RWPE2 (cell line): ENCODE results near the gene SSH2.
A peak's percentile ranks its signal among the peaks of the same experiment; 100 is the strongest.

Experiments
- ATAC-seq: fragments of 200-7000 bp; cut with Tn5 transposase; 3 replicates; pipeline ENCODE4 v1.9.1; 2021; ENCODE audit warnings: low read depth
- DNase-seq: peaks from one replicate; pipeline ENCODE4 v3.0.0-alpha.2; 2020; ENCODE audit warnings: low spot score
- H3K27ac ChIP-seq: fragments of 450-650 bp; 2 replicates; pipeline ENCODE4 v1.5.1; 2017; ENCODE audit warnings: mild to moderate bottlenecking; ENCODE audit not compliant: poor library complexity, severe bottlenecking
- H3K27me3 ChIP-seq: fragments of 250-450 bp; sonication (Bioruptor Pico); 2 replicates; pipeline ENCODE4 v1.5.1; 2021; ENCODE audit warnings: mild to moderate bottlenecking, moderate library complexity; ENCODE audit not compliant: insufficient read depth, poor library complexity, severe bottlenecking
- H3K36me3 ChIP-seq: fragments of 250-450 bp; sonication (Bioruptor Pico); 2 replicates; pipeline ENCODE4 v1.5.1; 2020; ENCODE audit warnings: low read depth, mild to moderate bottlenecking, moderate library complexity
- H3K4me1 ChIP-seq: fragments of 250-450 bp; sonication (Bioruptor Pico); 2 replicates; pipeline ENCODE4 v1.5.1; 2021; ENCODE audit warnings: mild to moderate bottlenecking, moderate library complexity; ENCODE audit not compliant: insufficient read depth, poor library complexity, severe bottlenecking
- H3K4me3 ChIP-seq: fragments of 250-450 bp; sonication (Bioruptor Pico); 2 replicates; pipeline ENCODE4 v1.5.1; 2021; ENCODE audit warnings: mild to moderate bottlenecking, moderate library complexity; ENCODE audit not compliant: severe bottlenecking
- H3K9me3 ChIP-seq: fragments of 250-450 bp; sonication (Bioruptor Pico); 2 replicates; pipeline ENCODE4 v1.5.1; 2021; ENCODE audit warnings: mild to moderate bottlenecking, moderate library complexity; ENCODE audit not compliant: severe bottlenecking
- TF ChIP-seq, protein P1 (sequence below): fragments of 450-650 bp; IDR thresholded peaks from one replicate; pipeline ENCODE4 v1.5.1; 2017; ENCODE audit warnings: mild to moderate bottlenecking, moderate library complexity; ENCODE audit not compliant: poor library complexity, severe bottlenecking

The SSH2 gene

DNA sequence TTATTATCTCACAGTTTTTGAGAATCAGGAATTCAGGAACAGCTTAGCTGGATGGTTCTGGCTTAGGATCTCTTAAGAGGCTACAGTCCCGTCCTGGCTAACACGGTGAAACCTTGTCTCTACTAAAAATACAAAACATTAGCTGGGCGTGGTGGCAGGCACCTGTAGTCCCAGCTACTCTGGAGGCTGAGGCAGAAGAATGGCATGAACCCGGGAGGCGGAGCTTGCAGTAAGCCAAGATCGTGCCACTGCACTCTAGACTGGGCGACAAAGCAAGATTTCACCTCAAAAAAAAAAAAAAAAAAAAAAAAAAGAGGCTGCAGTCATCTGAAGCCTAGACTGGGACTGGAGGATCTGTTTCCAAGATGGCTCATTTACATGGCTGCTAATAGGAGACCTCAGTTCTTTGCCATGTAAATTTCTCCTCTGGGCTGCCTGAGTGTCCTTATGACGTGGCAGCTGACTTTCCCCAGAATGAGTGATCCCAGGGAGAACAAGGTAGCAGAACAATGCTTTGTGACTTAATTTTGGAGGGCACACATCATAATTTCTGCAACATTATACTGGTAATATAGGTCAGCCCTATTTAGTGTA lies 211.5 kb downstream of the SSH2 start:
- Histone ChIP-seq H3K27ac (no peak overlapping the region), H3K4me1 (no peaks in the 10 kb centered on the region), H3K36me3 (no peaks in the 10 kb centered on the region), H3K9me3 (no peaks in the 10 kb centered on the region), H3K27me3 (no peaks in the 10 kb centered on the region), H3K4me3 (no peak overlapping the region)
- ATAC-seq (no peak), DNase-seq (no peak)
- TF ChIP-seq, protein P1, sequence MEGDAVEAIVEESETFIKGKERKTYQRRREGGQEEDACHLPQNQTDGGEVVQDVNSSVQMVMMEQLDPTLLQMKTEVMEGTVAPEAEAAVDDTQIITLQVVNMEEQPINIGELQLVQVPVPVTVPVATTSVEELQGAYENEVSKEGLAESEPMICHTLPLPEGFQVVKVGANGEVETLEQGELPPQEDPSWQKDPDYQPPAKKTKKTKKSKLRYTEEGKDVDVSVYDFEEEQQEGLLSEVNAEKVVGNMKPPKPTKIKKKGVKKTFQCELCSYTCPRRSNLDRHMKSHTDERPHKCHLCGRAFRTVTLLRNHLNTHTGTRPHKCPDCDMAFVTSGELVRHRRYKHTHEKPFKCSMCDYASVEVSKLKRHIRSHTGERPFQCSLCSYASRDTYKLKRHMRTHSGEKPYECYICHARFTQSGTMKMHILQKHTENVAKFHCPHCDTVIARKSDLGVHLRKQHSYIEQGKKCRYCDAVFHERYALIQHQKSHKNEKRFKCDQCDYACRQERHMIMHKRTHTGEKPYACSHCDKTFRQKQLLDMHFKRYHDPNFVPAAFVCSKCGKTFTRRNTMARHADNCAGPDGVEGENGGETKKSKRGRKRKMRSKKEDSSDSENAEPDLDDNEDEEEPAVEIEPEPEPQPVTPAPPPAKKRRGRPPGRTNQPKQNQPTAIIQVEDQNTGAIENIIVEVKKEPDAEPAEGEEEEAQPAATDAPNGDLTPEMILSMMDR: no peak

DNA sequence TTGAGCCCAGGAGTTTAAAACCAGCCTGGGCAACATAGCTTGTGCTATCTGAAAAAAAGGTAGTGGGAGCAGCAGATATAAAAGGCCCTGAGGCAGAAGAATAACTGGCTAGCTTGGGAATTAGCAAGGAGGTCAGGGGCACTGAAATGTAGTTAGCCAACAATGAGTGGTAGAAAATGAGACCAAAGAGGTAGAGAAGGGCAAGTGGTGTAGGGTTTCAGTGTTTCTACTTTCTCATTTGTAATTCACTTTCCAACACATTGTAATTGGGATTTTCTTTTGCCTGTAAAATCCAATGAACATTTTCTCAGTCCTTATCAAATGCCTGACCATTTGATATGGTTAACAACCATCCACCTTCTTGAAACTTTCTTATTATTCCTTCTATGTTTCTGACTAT lies 212.2 kb downstream of the SSH2 start:
- no peak for DNase-seq
- Histone ChIP-seq H3K9me3 (no peaks in the 10 kb centered on the region), H3K4me1 (no peaks in the 10 kb centered on the region), H3K36me3 (no peaks in the 10 kb centered on the region), H3K27me3 (no peaks in the 10 kb centered on the region), H3K4me3 (no peak overlapping the region), H3K27ac (no peak overlapping the region)
- TF ChIP-seq, protein P1: no peak
- no peak for ATAC-seq

DNA sequence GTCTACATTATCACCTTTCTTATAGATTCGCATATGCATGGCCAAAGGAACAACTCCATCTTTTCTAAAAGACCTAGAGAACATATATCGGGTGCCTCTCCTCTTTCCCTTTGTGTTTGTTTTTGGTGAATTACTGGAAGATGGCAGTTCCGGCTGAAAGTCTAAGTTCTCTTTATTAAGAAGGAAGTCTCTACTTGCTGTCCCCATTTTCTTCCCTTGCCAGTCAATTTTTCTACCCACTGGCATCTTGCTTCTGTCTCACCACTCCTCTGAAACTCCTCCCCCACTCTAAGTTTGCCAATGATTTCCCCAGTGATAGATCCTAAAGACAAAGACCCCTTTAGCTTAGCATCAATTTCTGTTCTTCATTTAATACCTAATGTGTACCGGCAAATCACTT lies 213.5 kb downstream of the SSH2 start:
- ATAC-seq (no peak), DNase-seq (no peak)
- H3K27ac ChIP-seq: no peak overlapping the region

DNA sequence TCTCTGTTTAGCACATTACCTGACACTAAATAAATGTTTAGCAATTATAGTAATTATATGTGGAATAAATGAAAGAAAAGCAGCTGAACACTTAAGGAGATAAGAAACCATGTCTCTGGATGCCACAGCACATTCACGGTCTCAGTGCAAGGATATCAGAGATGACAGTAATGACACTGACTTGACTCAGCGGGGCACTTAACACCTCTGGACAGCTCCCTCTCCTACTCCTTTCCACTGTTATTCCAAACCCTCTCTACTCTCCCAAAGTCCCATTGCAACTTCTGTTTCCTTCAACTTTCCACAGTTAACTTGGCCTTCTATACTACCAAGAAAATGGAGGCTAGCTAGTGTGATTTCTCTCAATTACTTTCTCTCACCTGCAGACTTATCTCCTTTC lies 214.3 kb downstream of the SSH2 start:
- Histone ChIP-seq H3K4me3 (no peak overlapping the region), H3K4me1 (peaks cover 8% of the 10 kb centered on the region), H3K36me3 (no peaks in the 10 kb centered on the region), H3K27ac (no peak overlapping the region), H3K27me3 (no peaks in the 10 kb centered on the region), H3K9me3 (no peaks in the 10 kb centered on the region)
- TF ChIP-seq, protein P1: no peak
- DNase-seq (no peak), ATAC-seq (no peak)

More for the DNA sequence above, 213.5 kb downstream of the SSH2 start:
- TF ChIP-seq, protein P1: no peak
- H3K36me3 ChIP-seq: no peaks in the 10 kb centered on the region
- no peaks in the 10 kb centered on the region for H3K27me3 ChIP-seq
- peaks cover 2% of the 10 kb centered on the region for H3K4me1 ChIP-seq
- H3K4me3 ChIP-seq: no peak overlapping the region
- H3K9me3 ChIP-seq: no peaks in the 10 kb centered on the region

DNA sequence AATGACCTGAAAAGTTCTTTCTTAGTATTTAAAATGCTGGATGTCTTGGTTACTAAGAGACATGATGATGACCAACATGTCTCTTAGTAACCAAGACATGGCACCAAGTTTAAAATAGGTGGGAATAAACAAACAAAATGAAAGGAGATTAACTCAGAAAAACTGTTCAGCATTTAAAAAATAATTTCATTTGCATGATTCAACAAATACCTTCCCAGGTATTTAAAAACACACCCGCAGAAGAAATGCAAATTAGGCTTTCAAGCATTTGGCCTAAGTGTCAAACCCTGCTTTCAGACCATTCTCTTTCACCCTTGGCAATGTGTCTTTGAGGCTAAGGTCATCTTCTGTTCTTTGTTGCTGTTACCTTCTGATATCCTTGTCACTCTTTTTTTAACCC lies 215.9 kb downstream of the SSH2 start:
- ATAC-seq: no peak
- no peak for DNase-seq
- H3K4me1 ChIP-seq: peaks cover 23% of the 10 kb centered on the region
- no peaks in the 10 kb centered on the region for H3K36me3 ChIP-seq
- no peaks in the 10 kb centered on the region for H3K9me3 ChIP-seq
- H3K4me3 ChIP-seq: no peak overlapping the region
- peak overlapping the region; percentile 96 for H3K27ac ChIP-seq
- TF ChIP-seq, protein P1: no peak
- H3K27me3 ChIP-seq: no peaks in the 10 kb centered on the region
